GM12891 (cell line): ENCODE results near the gene CENPVL2.
"Not testable (repeated sequence)": the region's sequence is repeated elsewhere in the genome, so short reads cannot be mapped to it uniquely, and the experiment has no call there.

Experiments
- DNase-seq: peaks from one replicate; pipeline ENCODE4 v3.0.0; 2011; ENCODE audit warnings: low spot score; ENCODE audit not compliant: insufficient read length
- FAIRE-seq: peaks from 2 replicates; lab custom pipeline; 2011; peaks lifted over from hg19 to GRCh38; lab: Jason Lieb, UNC
- PAX5 ChIP-seq: IDR thresholded peaks from 2 replicates; pipeline ENCODE4 v1.6.1; 2011; ENCODE audit warnings: low read length, moderate library complexity, mild to moderate bottlenecking; ENCODE audit not compliant: insufficient read depth, severe bottlenecking
- POLR2A ChIP-seq: IDR thresholded peaks from 2 replicates; pipeline ENCODE4 v1.6.1; 2011; ENCODE audit warnings: low read depth, low read length, control low read depth
- POLR2AphosphoS5 ChIP-seq: IDR thresholded peaks from 2 replicates; pipeline ENCODE4 v1.6.1; 2011; ENCODE audit warnings: low read depth, low read length, control low read depth
- POU2F2 ChIP-seq: IDR thresholded peaks from 2 replicates; pipeline ENCODE4 v1.6.1; 2011; ENCODE audit warnings: low read depth, mild to moderate bottlenecking, control low read depth, low read length, moderate library complexity
- SPI1 ChIP-seq: IDR thresholded peaks from 2 replicates; pipeline ENCODE4 v1.6.1; 2011; ENCODE audit warnings: low read depth, low read length, control low read depth
- TAF1 ChIP-seq: IDR thresholded peaks from 2 replicates; pipeline ENCODE4 v1.6.1; 2011; ENCODE audit warnings: low read depth, low read length, control low read depth

Gene CENPVL2

DNA sequence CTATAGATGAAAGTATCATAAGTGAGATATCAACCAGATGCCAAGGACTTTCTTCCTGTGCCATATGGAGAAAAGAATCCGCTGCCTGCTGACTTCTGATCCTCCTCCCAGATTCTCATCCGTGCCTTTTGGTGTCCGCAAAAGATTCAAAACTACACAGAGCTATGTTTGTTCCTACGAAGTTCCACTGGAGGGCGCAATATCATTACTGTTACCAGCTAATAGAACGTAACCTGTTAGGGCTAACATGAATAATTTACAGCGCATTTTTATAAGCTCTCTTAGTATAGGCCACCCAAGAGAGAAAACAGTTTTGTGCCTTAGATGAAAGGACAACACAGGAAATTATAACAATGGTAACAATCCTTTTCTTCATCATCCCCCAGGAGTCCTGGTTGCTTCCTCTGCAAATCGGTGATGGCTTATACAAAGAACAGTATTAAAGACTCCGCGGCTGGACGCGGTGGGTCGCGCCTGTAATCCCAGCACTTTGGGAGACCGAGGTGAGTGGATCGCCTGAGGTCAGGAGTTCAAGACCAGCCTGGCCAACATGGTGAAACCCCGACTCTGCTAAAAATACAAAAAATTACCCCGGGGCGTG lies 41.1 kb downstream of the CENPVL2 start:
- FAIRE-seq, result no peak
- peak; percentile 16 for DNase-seq

GRCh38 chrX:51636511-51636910 lies 46.1 kb downstream of the CENPVL2 start:
- not testable (repeated sequence) for DNase-seq, FAIRE-seq

More for the DNA sequence above, 41.1 kb downstream of the CENPVL2 start:
- TF ChIP-seq TAF1 (no peak), POU2F2 (no peak), SPI1 (no peak), POLR2AphosphoS5 (no peak), PAX5 (no peak), POLR2A (no peak)
